Measurements from ENCODE around the gene EPB41.

DNA sequence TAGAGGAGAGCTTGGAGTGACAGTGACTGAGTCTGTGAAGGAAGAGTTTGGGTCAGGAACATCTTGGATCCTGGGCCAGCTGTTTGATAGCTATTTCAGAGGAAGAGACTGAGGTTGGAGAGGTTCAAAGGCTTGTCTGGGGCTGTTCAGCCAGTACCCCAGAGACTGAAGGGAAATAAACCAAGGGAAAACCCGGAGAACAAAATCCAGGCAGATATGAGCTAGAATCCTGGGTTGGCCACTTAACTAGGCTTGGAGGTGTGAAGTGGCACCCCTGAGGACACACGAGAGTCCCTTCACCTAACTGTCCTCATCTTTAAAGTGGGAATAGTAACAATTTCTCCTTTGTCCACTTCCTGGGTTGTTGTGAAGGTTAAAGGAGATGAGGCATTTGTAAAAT lies 23.1 kb upstream of the EPB41 start:
- TF ChIP-seq POLR2A (IDR thresholded peaks at IDR 0.05; ENCODE audit: low read depth, low read length) (no peak), EZH2 (IDR thresholded peaks at IDR 0.05; ENCODE audit: borderline replicate concordance, low read depth, low read length, severe bottlenecking) (no peak)
- TF ChIP-seq, protein P1, sequence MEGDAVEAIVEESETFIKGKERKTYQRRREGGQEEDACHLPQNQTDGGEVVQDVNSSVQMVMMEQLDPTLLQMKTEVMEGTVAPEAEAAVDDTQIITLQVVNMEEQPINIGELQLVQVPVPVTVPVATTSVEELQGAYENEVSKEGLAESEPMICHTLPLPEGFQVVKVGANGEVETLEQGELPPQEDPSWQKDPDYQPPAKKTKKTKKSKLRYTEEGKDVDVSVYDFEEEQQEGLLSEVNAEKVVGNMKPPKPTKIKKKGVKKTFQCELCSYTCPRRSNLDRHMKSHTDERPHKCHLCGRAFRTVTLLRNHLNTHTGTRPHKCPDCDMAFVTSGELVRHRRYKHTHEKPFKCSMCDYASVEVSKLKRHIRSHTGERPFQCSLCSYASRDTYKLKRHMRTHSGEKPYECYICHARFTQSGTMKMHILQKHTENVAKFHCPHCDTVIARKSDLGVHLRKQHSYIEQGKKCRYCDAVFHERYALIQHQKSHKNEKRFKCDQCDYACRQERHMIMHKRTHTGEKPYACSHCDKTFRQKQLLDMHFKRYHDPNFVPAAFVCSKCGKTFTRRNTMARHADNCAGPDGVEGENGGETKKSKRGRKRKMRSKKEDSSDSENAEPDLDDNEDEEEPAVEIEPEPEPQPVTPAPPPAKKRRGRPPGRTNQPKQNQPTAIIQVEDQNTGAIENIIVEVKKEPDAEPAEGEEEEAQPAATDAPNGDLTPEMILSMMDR (IDR thresholded peaks at IDR 0.05; ENCODE audit: extremely low read depth in 1 of 2, insufficient read depth in 1 of 2, low read depth in 1 of 2, low read length in 2 of 2) = no peak

Data from endothelial cell of umbilical vein (primary cell).